Stimulated activated CD4-positive, alpha-beta T cell treated with anti-CD3 and anti-CD28 coated beads, Interleukin-12 subunit alpha, Interleukin-12 subunit beta, amount 100 ng/mL, for 48 hours (primary cell): Measurements from ENCODE around the gene SETBP1.
"Not testable (repeated sequence)": the region's sequence is repeated elsewhere in the genome, so short reads cannot be mapped to it uniquely, and the experiment has no call there.

Experiments used
- DNase-seq, 3 donors: peaks; one replicate each; pipeline ENCODE4 v3.0.0-alpha.2; 2020; ENCODE audit warnings: low read depth in 2 of 3, low spot score in 1 of 3

SETBP1 gene

GRCh38 chr18:44786688-44787087 is 106.0 kb downstream of the SETBP1 start:
- DNase-seq = no peak

GRCh38 chr18:44788334-44788733 is 107.6 kb downstream of the SETBP1 start:
- no peak for DNase-seq

GRCh38 chr18:44789710-44790109 is 109.0 kb downstream of the SETBP1 start:
- DNase-seq = no peak

- DNase-seq = no peak
These were observed 110.2 kb downstream of the SETBP1 start for GRCh38 chr18:44790860-44791259.

- DNase-seq = no peak
These were observed 110.8 kb downstream of the SETBP1 start for GRCh38 chr18:44791520-44791919.

- no peak for DNase-seq
These were observed 111.9 kb downstream of the SETBP1 start for GRCh38 chr18:44792456-44793061.

GRCh38 chr18:44793194-44793593 is 112.5 kb downstream of the SETBP1 start:
- DNase-seq = no peak

GRCh38 chr18:44793685-44794084 is 113.0 kb downstream of the SETBP1 start:
- no peak for DNase-seq

- peak in 1 of 3 donors; percentile 30 for DNase-seq
These were observed 114.6 kb downstream of the SETBP1 start for GRCh38 chr18:44795241-44795640.

- DNase-seq = no peak
These were observed 116.0 kb downstream of the SETBP1 start for GRCh38 chr18:44796429-44797428.

- no peak for DNase-seq
These were observed 117.9 kb downstream of the SETBP1 start for GRCh38 chr18:44798433-44799048.

- DNase-seq = peak in 1 of 3 donors; percentile 10
These were observed 118.8 kb downstream of the SETBP1 start for GRCh38 chr18:44799382-44799906.

- no peak for DNase-seq
These were observed 119.3 kb downstream of the SETBP1 start for GRCh38 chr18:44799907-44800421.

GRCh38 chr18:44800766-44801165 is 120.1 kb downstream of the SETBP1 start:
- DNase-seq = not testable (repeated sequence)

- DNase-seq = no peak
These were observed 121.1 kb downstream of the SETBP1 start for GRCh38 chr18:44801781-44802180.

GRCh38 chr18:44802508-44802907 is 121.8 kb downstream of the SETBP1 start:
- no peak for DNase-seq

- no peak for DNase-seq
These were observed 122.4 kb downstream of the SETBP1 start for GRCh38 chr18:44803019-44803650.

GRCh38 chr18:44804033-44804432 is 123.3 kb downstream of the SETBP1 start:
- no peak for DNase-seq

GRCh38 chr18:44805176-44805575 is 124.5 kb downstream of the SETBP1 start:
- DNase-seq = no peak

- no peak for DNase-seq
These were observed 125.0 kb downstream of the SETBP1 start for GRCh38 chr18:44805643-44806042.

- no peak for DNase-seq
These were observed 127.1 kb downstream of the SETBP1 start for GRCh38 chr18:44807766-44808165.
